Skeletal muscle satellite cell (primary cell): ENCODE data around the gene ITPRIPL1.

ENCODE experiments used
- H3K27me3 ChIP-seq: 2 replicates; pipeline ENCODE4 v1.7.0; 2013; ENCODE audit warnings: low read length; ENCODE audit not compliant: control insufficient read depth, insufficient read depth
- H3K36me3 ChIP-seq: 2 replicates; pipeline ENCODE4 v1.7.0; 2013; ENCODE audit warnings: mild to moderate bottlenecking, control low read depth, low read length; ENCODE audit not compliant: insufficient read depth
- H3K4me1 ChIP-seq: 2 replicates; pipeline ENCODE4 v1.7.0; 2013; ENCODE audit warnings: low read length; ENCODE audit not compliant: control insufficient read depth, insufficient read depth
- H3K4me2 ChIP-seq: 2 replicates; pipeline ENCODE4 v1.7.0; 2013; ENCODE audit warnings: mild to moderate bottlenecking, low read length
- H3K4me3 ChIP-seq: 2 replicates; pipeline ENCODE4 v1.7.0; 2013; ENCODE audit warnings: low read length
- H3K9ac ChIP-seq: 2 replicates; pipeline ENCODE4 v1.7.0; 2013; ENCODE audit warnings: mild to moderate bottlenecking, low read depth, low read length, moderate library complexity
- H3K9me3 ChIP-seq: replicated peaks from 2 replicates; pipeline ENCODE4 v1.7.0; 2013; ENCODE audit warnings: mild to moderate bottlenecking, control low read depth, low read length

Gene ITPRIPL1

DNA sequence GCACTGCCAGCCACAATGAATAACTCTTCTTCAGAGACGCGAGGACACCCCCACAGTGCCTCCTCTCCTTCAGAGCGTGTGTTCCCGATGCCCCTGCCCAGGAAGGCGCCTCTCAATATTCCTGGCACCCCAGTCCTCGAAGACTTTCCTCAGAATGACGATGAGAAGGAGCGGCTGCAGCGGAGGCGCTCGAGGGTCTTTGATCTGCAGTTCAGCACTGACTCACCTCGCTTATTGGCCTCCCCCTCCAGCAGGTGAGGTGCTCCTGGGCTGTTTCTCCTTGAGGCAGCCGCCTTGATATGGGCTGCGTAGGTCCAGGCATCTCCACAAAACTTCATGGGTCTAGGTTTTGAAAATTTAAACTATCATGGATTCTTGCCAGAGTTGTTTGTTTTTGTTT lies 16.5 kb downstream of the ITPRIPL1 start:
- Histone ChIP-seq H3K36me3 (peaks cover 17% of the 10 kb centered on the region), H3K4me2 (no peak overlapping the region), H3K4me1 (peaks cover 27% of the 10 kb centered on the region), H3K9ac (no peak overlapping the region), H3K9me3 (no peaks in the 10 kb centered on the region), H3K27me3 (no peaks in the 10 kb centered on the region), H3K4me3 (no peak overlapping the region)

DNA sequence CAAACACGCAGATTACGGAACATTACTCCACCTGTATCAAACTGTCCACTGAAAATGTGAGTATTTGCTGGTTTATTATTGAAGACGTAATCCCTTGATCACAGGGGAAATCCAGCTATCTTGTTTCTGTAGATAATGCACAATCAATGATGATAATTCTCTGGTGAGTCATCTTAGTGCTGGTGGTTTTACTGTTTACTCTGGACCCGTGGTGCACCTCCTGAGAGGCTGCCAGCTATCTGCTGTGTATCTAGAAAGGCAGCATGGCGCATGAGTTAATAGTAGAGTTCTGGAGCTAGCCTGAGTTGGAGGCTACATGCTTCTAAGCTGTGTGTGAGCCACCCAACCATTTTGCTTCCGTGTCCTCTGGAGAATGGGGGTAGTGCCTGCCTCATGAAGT lies 17.0 kb downstream of the ITPRIPL1 start:
- H3K4me3 ChIP-seq = no peak overlapping the region
- no peaks in the 10 kb centered on the region for H3K27me3 ChIP-seq
- H3K9me3 ChIP-seq = no peaks in the 10 kb centered on the region
- no peak overlapping the region for H3K9ac ChIP-seq
- peaks cover 25% of the 10 kb centered on the region for H3K4me1 ChIP-seq
- no peak overlapping the region for H3K4me2 ChIP-seq
- H3K36me3 ChIP-seq = peaks cover 17% of the 10 kb centered on the region

DNA sequence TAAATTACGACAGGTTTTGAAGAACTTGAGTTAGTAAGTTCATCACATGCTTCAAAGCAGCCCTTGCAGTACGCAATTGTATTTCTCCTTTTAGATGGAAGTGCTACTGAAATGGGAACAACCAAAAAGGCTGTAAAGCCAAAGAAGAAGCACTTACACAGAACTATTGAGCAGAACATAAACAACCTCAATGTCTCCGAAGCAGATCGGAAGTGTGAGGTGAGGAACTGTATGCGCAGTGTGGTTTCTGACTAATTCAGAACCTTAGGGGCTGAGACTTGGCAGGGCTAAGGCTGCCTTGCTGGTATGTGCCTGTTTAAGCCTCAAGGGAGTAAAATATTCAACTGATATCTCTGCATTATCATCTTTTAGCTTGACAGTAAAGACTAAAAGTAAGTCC lies 18.9 kb downstream of the ITPRIPL1 start:
- no peak overlapping the region for H3K4me2 ChIP-seq
- H3K36me3 ChIP-seq = peaks cover 17% of the 10 kb centered on the region
- no peak overlapping the region for H3K4me3 ChIP-seq
- H3K4me1 ChIP-seq = peaks cover 25% of the 10 kb centered on the region
- no peak overlapping the region for H3K9ac ChIP-seq
- no peaks in the 10 kb centered on the region for H3K9me3 ChIP-seq
- no peaks in the 10 kb centered on the region for H3K27me3 ChIP-seq

DNA sequence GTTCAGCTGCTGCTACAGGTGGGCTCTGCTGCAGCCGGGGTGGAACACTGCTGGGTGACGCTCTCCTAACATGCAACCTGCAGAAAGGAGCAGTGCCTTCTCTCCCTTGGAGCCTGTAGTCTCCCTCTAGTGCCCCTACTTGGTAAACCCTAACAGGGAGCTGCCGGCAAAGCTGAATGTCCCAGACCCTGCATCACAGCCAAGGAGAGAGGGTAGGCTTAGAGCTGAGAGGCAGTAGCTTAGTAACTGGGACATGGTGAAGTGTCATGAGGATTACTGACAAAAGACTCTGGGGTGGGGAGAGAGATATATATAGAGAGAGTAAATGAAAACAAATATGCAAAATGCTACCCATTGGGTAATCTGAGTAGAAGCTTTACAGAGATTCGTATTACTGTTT lies 20.3 kb downstream of the ITPRIPL1 start:
- Histone ChIP-seq H3K4me3 (no peak overlapping the region), H3K27me3 (no peaks in the 10 kb centered on the region), H3K9ac (no peak overlapping the region), H3K4me2 (no peak overlapping the region), H3K36me3 (peaks cover 24% of the 10 kb centered on the region), H3K4me1 (peaks cover 19% of the 10 kb centered on the region), H3K9me3 (no peaks in the 10 kb centered on the region)

DNA sequence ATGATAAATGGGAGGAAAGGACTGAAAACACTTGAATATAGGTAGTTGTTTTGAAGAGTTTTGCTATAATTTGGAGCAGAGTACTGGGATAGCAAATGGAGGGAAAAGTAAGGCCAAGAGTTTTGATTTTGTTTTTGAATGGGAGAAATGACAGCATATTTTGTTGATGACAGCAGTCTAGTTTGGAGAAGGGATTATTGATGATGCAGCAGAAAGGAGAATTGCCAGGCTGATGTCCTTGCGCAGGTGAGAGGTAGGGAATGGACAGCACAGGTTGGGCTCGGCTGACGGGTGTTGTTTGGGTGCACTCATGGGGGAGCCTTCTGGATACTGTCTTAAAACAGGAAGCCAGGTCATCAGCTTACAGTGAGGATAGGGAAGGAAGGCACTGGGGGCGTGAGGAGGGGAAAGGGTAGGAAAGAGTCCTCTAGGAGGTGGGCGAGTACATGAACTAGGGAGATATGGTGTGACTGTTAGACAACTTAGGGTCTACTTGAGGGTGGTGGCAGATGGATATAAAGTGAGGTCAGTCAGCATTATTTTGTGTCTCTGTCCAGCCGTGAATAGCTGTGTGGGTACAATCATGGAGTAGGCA lies 20.8 kb downstream of the ITPRIPL1 start:
- H3K4me2 ChIP-seq = no peak overlapping the region
- no peak overlapping the region for H3K4me3 ChIP-seq
- H3K9ac ChIP-seq = no peak overlapping the region
- no peaks in the 10 kb centered on the region for H3K27me3 ChIP-seq
- H3K9me3 ChIP-seq = no peaks in the 10 kb centered on the region
- peaks cover 16% of the 10 kb centered on the region for H3K4me1 ChIP-seq
- H3K36me3 ChIP-seq = peaks cover 24% of the 10 kb centered on the region

DNA sequence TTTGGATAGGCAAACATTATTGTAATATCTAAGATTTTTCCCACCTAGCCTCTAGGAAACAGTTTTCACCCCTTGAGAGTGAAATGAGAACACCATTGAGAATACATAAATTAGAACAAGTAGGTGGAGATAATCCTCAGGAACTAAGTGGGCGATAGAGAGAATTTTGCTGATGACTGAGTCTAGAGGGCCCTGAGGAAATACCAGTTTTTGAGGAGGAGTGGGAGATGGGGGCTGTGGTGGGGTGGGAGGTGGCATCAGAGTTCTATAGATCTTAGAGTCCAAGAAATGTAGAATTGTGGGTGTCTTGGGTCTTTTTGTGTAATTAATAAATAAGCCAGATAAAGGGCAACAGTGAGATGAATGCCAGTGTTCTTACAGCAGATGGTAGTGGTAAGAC lies 22.3 kb downstream of the ITPRIPL1 start:
- H3K36me3 ChIP-seq = peaks cover 30% of the 10 kb centered on the region
- H3K9me3 ChIP-seq = no peaks in the 10 kb centered on the region

DNA sequence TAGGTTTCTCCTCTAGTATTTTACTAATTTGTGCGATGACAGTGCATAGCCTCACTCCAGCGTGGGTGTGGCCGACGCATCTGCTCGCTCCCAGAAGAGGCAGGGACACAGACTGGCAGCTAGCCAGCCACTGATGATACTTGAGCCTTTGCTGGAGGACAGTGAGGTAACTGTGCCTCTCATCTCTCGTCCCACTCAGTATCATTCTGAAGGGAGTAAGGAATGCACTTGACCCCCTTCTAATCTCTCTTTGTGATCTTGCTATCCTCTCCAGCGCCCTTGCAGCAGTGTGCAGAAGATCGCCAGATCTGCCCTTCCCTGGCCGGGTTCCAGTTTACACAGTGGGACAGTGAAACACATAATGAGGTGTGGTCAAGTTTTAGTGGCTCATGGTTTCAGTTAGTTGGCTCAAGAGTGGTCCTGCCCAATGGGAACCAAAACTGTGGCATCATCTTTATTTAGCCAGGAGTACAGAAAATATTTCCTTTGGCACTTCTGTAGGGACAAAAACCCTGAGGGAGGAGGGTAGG lies 28.0 kb downstream of the ITPRIPL1 start:
- H3K4me1 ChIP-seq = peaks cover 20% of the 10 kb centered on the region
- peaks cover 13% of the 10 kb centered on the region for H3K36me3 ChIP-seq
- peak overlapping the region; percentile 10 for H3K4me3 ChIP-seq

More for the DNA sequence above, 22.3 kb downstream of the ITPRIPL1 start:
- Histone ChIP-seq H3K4me1 (peaks cover 4% of the 10 kb centered on the region), H3K27me3 (no peaks in the 10 kb centered on the region), H3K4me3 (no peak overlapping the region), H3K9ac (no peak overlapping the region), H3K4me2 (no peak overlapping the region)

DNA sequence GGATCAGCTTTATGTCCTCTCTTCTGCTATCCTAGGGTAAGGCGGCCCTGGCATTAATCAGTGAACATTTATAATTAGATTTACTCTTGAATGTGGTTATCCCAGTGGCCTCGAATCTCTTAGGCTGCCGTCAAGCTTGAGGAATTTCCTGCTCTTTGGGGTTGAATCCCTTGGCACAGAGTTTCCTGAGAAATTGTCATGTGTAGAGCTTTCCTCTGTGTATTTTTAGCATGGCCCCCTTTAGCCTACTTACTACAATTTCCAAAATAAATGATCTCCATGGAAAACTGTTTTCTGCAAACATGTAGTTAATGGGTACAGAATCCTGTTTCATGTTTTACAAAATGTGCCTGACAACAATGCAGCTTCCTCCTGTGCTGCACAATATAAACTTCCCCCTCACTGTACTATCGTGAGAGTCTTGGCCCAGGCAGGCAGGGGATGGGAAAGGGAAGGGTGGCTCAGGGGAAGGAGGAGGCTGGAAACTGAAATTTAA lies 28.5 kb downstream of the ITPRIPL1 start:
- Histone ChIP-seq H3K9ac (peak overlapping the region; percentile 18), H3K9me3 (no peaks in the 10 kb centered on the region), H3K36me3 (peaks cover 13% of the 10 kb centered on the region), H3K4me1 (peaks cover 20% of the 10 kb centered on the region), H3K4me2 (peak overlapping the region; percentile 61), H3K27me3 (no peaks in the 10 kb centered on the region), H3K4me3 (no peak overlapping the region)

More for the DNA sequence above, 28.0 kb downstream of the ITPRIPL1 start:
- Histone ChIP-seq H3K9me3 (no peaks in the 10 kb centered on the region), H3K4me2 (peak overlapping the region; percentile 61), H3K9ac (peak overlapping the region; percentile 10), H3K27me3 (no peaks in the 10 kb centered on the region)

DNA sequence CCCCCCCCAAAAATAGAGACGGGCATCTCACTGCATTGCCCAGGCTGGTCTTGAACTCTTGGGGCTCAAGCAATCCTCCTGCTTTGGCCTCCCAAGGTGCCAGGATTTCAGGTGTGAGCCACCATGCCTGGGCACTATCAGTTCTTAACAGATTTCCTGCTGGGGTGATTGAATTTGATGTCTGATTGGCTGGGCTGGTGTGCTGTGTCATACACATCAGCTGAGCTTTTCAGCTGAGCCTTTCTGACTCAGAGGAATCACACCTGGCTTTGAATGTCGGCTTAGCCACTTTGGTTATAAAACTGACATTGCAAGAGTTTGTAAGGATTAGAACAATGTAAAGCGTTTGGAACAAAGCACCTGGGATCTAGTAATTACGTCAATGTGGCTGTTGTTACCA lies 29.4 kb downstream of the ITPRIPL1 start:
- no peak overlapping the region for H3K9ac ChIP-seq
- no peaks in the 10 kb centered on the region for H3K9me3 ChIP-seq
- H3K4me1 ChIP-seq = peaks cover 20% of the 10 kb centered on the region
- no peak overlapping the region for H3K4me2 ChIP-seq
- H3K4me3 ChIP-seq = no peak overlapping the region
- H3K27me3 ChIP-seq = no peaks in the 10 kb centered on the region
- peaks cover 13% of the 10 kb centered on the region for H3K36me3 ChIP-seq

DNA sequence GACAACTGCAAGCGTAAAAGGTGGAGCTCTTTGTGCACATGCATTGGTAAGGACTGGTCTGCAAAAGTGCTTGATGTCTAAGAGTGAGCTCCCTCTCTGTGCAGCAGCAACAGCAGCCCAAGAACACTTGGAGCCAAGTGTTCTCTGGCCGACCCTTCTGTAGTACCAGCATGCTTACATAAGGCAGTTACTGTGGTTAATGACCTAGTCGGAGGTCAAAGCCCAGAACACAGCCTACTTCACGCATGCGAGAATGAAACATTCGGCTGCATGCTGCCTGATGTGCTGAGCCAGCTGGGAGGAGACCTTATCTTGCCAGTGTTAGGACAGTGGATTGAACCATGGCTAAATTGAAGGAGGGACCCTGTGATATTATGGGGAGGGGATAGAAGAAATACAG lies 31.8 kb downstream of the ITPRIPL1 start:
- peaks cover 20% of the 10 kb centered on the region for H3K4me1 ChIP-seq
- peaks cover 2% of the 10 kb centered on the region for H3K36me3 ChIP-seq
- no peak overlapping the region for H3K4me3 ChIP-seq
- H3K4me2 ChIP-seq = no peak overlapping the region
- H3K9me3 ChIP-seq = no peaks in the 10 kb centered on the region
- no peaks in the 10 kb centered on the region for H3K27me3 ChIP-seq
- no peak overlapping the region for H3K9ac ChIP-seq

DNA sequence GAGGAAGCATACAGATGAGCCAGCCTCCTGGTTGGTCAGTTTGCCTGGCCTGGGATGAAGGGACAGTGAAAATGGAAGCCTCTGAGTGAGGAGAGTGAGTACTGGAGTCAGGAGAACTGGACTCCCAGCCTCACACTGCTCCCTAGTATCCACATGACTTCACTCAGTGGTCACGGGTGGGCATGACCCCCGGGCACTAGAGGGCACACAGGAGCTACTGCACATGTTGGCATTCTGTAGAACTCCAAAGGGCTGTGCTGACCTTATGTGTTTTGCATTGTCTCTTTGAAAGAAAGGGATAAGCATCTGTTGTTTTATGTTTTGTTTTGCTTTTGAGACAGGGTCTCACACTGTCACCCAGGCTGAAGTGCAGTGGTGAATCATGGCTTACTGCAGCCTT lies 34.2 kb downstream of the ITPRIPL1 start:
- H3K27me3 ChIP-seq = no peaks in the 10 kb centered on the region
- no peak overlapping the region for H3K4me3 ChIP-seq
- H3K4me1 ChIP-seq = no peaks in the 10 kb centered on the region
- H3K36me3 ChIP-seq = peaks cover 7% of the 10 kb centered on the region
- no peak overlapping the region for H3K4me2 ChIP-seq
- H3K9ac ChIP-seq = no peak overlapping the region
- H3K9me3 ChIP-seq = no peaks in the 10 kb centered on the region

DNA sequence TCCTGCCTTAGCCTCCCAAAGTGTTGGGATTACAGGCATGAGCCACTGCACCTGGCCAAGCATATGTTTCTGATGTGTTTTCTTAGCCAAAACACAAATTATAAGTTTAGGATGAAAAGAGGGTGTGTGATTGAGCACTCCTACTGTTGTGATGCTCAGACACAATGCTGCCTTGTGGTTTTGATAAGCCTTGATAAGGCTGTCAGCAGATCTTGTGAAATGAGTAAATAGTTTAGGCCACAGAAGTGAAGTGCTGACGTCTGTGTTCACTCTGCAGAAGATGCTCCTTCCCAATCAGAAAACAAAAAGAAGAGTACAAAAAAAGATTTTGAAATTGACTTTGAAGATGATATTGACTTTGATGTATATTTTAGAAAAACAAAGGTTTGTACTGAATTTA lies 34.7 kb downstream of the ITPRIPL1 start:
- Histone ChIP-seq H3K9me3 (no peaks in the 10 kb centered on the region), H3K4me1 (no peaks in the 10 kb centered on the region), H3K36me3 (peaks cover 12% of the 10 kb centered on the region), H3K4me2 (no peak overlapping the region), H3K9ac (no peak overlapping the region), H3K27me3 (no peaks in the 10 kb centered on the region), H3K4me3 (no peak overlapping the region)
